Liver (tissue), 9 donors: ENCODE data around the gene SDC1. TPM values are rescaled to one million over a fixed set of nuclear protein-coding genes. Genes with fewer than 3 reads are reported as not detected.

Experiments
- DNase-seq: peaks from one replicate; pipeline ENCODE4 v3.0.0-alpha.2; 2017; ENCODE audit warnings: low spot score
- H3K27ac ChIP-seq, 2 donors: one replicate each; pipeline ENCODE4 v1.7.0; 2013; ENCODE audit warnings: inconsistent platforms in 2 of 2, low read length in 2 of 2, control low read depth in 1 of 2, low read depth in 1 of 2, mild to moderate bottlenecking in 1 of 2
- H3K27me3 ChIP-seq, 4 donors: one replicate each; pipeline versions ENCODE4 v1.6.1 to v1.7.0; 2013; ENCODE audit warnings: low read length in 3 of 4, inconsistent platforms in 1 of 4, mild to moderate bottlenecking in 1 of 4, moderate library complexity in 1 of 4; ENCODE audit not compliant: control insufficient read depth in 4 of 4, insufficient read depth in 4 of 4
- H3K36me3 ChIP-seq, 4 donors: one replicate each; pipeline versions ENCODE4 v1.6.1 to v1.7.0; 2013; ENCODE audit warnings: low read length in 3 of 4, mild to moderate bottlenecking in 3 of 4, low read depth in 1 of 4, moderate library complexity in 1 of 4; ENCODE audit not compliant: control insufficient read depth in 4 of 4, insufficient read depth in 3 of 4
- H3K4me1 ChIP-seq, 4 donors: one replicate each; pipeline versions ENCODE4 v1.6.1 to v1.7.0; 2013; ENCODE audit warnings: low read length in 3 of 4, mild to moderate bottlenecking in 3 of 4, moderate library complexity in 1 of 4; ENCODE audit not compliant: control insufficient read depth in 4 of 4, insufficient read depth in 4 of 4
- H3K4me3 ChIP-seq, 3 donors: one replicate each; pipeline versions ENCODE4 v1.6.1 to v1.7.0; 2013; ENCODE audit warnings: low read length in 3 of 3, control low read depth in 1 of 3, low read depth in 1 of 3, mild to moderate bottlenecking in 1 of 3
- H3K9ac ChIP-seq, 2 donors: one replicate each; pipeline ENCODE4 v1.7.0; 2013; ENCODE audit warnings: low read length in 2 of 2, mild to moderate bottlenecking in 2 of 2, moderate library complexity in 2 of 2, control low read depth in 1 of 2, low read depth in 1 of 2
- H3K9me3 ChIP-seq, 4 donors: one replicate each; pipeline versions ENCODE4 v1.6.1 to v1.7.0; 2013; ENCODE audit warnings: low read length in 3 of 4; ENCODE audit not compliant: control insufficient read depth in 4 of 4
- ATF3 ChIP-seq: IDR thresholded peaks from 2 replicates; pipeline ENCODE4 v1.6.1; 2016; ENCODE audit warnings: antibody characterized with exemption
- CTCF ChIP-seq: fragments of 150-350 bp; IDR thresholded peaks from 2 replicates; pipeline ENCODE4 v1.5.1; 2017; ENCODE audit warnings: improper control_type of control experiment, low read depth, low read length; ENCODE audit not compliant: missing input control
- EGR1 ChIP-seq, 2 donors: IDR thresholded peaks; 2 replicates each; pipeline ENCODE4 v1.6.1; 2016 to 2018; ENCODE audit warnings: antibody characterized with exemption in 2 of 2, low read depth in 2 of 2
- FOXA1 ChIP-seq: IDR thresholded peaks from 2 replicates; pipeline ENCODE4 v1.6.1; 2016; ENCODE audit warnings: antibody characterized with exemption
- FOXA2 ChIP-seq: IDR thresholded peaks from 2 replicates; pipeline ENCODE4 v1.6.1; 2016; ENCODE audit warnings: antibody characterized with exemption
- GABPA ChIP-seq, 2 donors: IDR thresholded peaks in 1 of 2; conservative IDR thresholded peaks in 1 of 2; 2 replicates each; pipeline ENCODE4 v1.6.1; 2016; ENCODE audit warnings: antibody characterized with exemption in 2 of 2, mild to moderate bottlenecking in 1 of 2, moderate library complexity in 1 of 2
- HNF4A ChIP-seq, 2 donors: conservative IDR thresholded peaks; 2 replicates each; pipeline ENCODE4 v1.6.1; 2016; ENCODE audit warnings: antibody characterized with exemption in 2 of 2, mild to moderate bottlenecking in 2 of 2
- HNF4G ChIP-seq: IDR thresholded peaks from 2 replicates; pipeline ENCODE4 v1.6.1; 2016; ENCODE audit warnings: antibody characterized with exemption
- JUND ChIP-seq, 2 donors: IDR thresholded peaks; 2 replicates each; pipeline ENCODE4 v1.6.1; 2016; ENCODE audit warnings: antibody characterized with exemption in 2 of 2
- MAX ChIP-seq: IDR thresholded peaks from 2 replicates; pipeline ENCODE4 v1.6.1; 2016; ENCODE audit warnings: antibody characterized with exemption
- NR2F2 ChIP-seq: IDR thresholded peaks from 2 replicates; pipeline ENCODE4 v1.6.1; 2016; ENCODE audit warnings: antibody characterized with exemption
- RAD21 ChIP-seq, 2 donors: IDR thresholded peaks; 2 replicates each; pipeline ENCODE4 v1.6.1; 2016; ENCODE audit warnings: antibody characterized with exemption in 2 of 2, mild to moderate bottlenecking in 2 of 2
- RXRA ChIP-seq, 2 donors: IDR thresholded peaks; 2 replicates each; pipeline ENCODE4 v1.6.1; 2017 to 2018; ENCODE audit warnings: antibody characterized with exemption in 2 of 2, mild to moderate bottlenecking in 1 of 2
- SP1 ChIP-seq: IDR thresholded peaks from 2 replicates; pipeline ENCODE4 v1.6.1; 2018; ENCODE audit warnings: antibody characterized with exemption, mild to moderate bottlenecking
- TAF1 ChIP-seq: conservative IDR thresholded peaks from 2 replicates; pipeline ENCODE4 v1.6.1; 2016; ENCODE audit warnings: antibody characterized with exemption, mild to moderate bottlenecking
- YY1 ChIP-seq: IDR thresholded peaks from 2 replicates; pipeline ENCODE4 v1.6.1; 2016; ENCODE audit warnings: antibody characterized with exemption, mild to moderate bottlenecking
- WGBS: extraction: QIAGEN DNeasy Blood & Tissue Kit; methylation state at CpG from one replicate; pipeline ENCODE4 v1.1.7; 2013; 5-methylcytosine and 5-hydroxymethylcytosine counted together
- polyA plus RNA-seq, 2 donors: library from polyadenylated mRNA; stranded (reverse) in 1 of 2; unstranded in 1 of 2; fragments of 200-250 nt in 1 of 2; fragments of >200 nt in 1 of 2; fragmentation: Nextera tagmentation in 1 of 2; extraction: Ambion mirVana in 1 of 2; gene quantifications; one replicate each; pipeline versions ENCODE4 v1.2.1 to v1.2.3, GENCODE V29; 2013 to 2015
- total RNA-seq, 2 donors: library from RNA; depleted of rRNA; stranded (reverse); fragments of >200 nt; gene quantifications; one replicate each; pipeline ENCODE4 v1.2.3, GENCODE V29; 2014
- TF ChIP-seq, protein P1 (sequence below): IDR thresholded peaks from 2 replicates; pipeline ENCODE4 v1.6.1; 2016; ENCODE audit warnings: antibody characterized with exemption, mild to moderate bottlenecking
- TF ChIP-seq, protein P2 (sequence below): IDR thresholded peaks from 2 replicates; pipeline ENCODE4 v1.6.1; 2016; ENCODE audit warnings: antibody characterized with exemption
- donor health status: healthy.
- donor health status: healthy.
- donor health status: healthy.
- donor health status: healthy.
- donor health status: healthy.

SDC1 gene
- total and polyA plus RNA-seq, 4 donors = 99.6 to 363 (median 196) TPM

DNA sequence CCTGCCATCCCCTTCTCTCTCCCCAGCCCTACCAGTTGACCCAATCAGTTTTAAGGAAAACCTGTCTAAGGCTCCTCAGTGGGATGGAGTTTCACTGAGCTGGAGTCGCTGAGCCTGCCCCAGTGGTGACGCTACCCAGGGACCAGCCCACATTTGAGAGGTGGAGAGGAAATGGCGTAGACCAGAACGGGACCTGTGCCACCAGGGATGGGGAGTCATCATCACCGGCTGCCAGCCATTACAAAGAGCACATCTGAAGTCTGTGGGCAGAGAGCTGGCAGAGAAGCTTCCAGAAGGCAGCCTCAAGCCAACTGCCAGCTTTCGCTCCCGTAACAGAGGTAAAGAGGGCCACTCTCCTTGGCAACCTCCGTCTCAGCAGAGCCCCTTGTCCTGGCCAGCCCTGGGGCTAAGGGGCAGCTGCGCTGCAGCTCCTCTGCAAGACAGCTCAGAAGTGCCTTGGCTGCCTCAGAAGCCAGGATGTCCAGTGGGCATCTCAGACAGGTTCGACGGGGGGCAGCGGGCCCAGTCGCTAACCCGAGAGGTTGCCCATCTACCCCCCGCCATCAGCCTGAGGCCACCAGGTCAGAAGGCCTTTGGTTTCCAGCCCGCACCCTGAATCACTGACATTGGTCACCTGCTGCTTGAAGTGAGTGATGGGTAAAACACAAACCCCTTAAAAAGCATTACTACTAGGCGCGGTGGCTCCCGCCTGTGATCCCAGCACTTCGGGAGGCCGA is 15.4 kb downstream of the SDC1 start:
- peak overlapping the region; percentile 94 to 98 for H3K27ac ChIP-seq
- TF ChIP-seq FOXA1 (no peak), CTCF (no peak), EGR1 (IDR thresholded peaks at IDR 0.05; ENCODE audit: low read depth in 2 of 2) (no peak), FOXA2 (no peak), MAX (no peak), RXRA (IDR thresholded peaks at IDR 0.05) (peak in 1 of 2 donors; percentile 63), TAF1 (peak; percentile 26), GABPA (IDR thresholded peaks at IDR 0.05 in 1 of 2, conservative IDR thresholded peaks at IDR 0.05 in 1 of 2) (peak in 1 of 2 donors; percentile 8), JUND (IDR thresholded peaks at IDR 0.05) (peak in 1 of 2 donors; percentile 18), HNF4G (no peak), NR2F2 (no peak), ATF3 (no peak), HNF4A (conservative IDR thresholded peaks at IDR 0.05) (peak in 1 of 2 donors; percentile 39), RAD21 (IDR thresholded peaks at IDR 0.05) (peak; percentile 6 to 49), YY1 (peak; percentile 97), SP1 (peak; percentile 19)
- TF ChIP-seq, protein P1, sequence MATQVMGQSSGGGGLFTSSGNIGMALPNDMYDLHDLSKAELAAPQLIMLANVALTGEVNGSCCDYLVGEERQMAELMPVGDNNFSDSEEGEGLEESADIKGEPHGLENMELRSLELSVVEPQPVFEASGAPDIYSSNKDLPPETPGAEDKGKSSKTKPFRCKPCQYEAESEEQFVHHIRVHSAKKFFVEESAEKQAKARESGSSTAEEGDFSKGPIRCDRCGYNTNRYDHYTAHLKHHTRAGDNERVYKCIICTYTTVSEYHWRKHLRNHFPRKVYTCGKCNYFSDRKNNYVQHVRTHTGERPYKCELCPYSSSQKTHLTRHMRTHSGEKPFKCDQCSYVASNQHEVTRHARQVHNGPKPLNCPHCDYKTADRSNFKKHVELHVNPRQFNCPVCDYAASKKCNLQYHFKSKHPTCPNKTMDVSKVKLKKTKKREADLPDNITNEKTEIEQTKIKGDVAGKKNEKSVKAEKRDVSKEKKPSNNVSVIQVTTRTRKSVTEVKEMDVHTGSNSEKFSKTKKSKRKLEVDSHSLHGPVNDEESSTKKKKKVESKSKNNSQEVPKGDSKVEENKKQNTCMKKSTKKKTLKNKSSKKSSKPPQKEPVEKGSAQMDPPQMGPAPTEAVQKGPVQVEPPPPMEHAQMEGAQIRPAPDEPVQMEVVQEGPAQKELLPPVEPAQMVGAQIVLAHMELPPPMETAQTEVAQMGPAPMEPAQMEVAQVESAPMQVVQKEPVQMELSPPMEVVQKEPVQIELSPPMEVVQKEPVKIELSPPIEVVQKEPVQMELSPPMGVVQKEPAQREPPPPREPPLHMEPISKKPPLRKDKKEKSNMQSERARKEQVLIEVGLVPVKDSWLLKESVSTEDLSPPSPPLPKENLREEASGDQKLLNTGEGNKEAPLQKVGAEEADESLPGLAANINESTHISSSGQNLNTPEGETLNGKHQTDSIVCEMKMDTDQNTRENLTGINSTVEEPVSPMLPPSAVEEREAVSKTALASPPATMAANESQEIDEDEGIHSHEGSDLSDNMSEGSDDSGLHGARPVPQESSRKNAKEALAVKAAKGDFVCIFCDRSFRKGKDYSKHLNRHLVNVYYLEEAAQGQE = peak; percentile 54
- TF ChIP-seq, protein P2, sequence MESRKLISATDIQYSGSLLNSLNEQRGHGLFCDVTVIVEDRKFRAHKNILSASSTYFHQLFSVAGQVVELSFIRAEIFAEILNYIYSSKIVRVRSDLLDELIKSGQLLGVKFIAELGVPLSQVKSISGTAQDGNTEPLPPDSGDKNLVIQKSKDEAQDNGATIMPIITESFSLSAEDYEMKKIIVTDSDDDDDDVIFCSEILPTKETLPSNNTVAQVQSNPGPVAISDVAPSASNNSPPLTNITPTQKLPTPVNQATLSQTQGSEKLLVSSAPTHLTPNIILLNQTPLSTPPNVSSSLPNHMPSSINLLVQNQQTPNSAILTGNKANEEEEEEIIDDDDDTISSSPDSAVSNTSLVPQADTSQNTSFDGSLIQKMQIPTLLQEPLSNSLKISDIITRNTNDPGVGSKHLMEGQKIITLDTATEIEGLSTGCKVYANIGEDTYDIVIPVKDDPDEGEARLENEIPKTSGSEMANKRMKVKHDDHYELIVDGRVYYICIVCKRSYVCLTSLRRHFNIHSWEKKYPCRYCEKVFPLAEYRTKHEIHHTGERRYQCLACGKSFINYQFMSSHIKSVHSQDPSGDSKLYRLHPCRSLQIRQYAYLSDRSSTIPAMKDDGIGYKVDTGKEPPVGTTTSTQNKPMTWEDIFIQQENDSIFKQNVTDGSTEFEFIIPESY = no peak
- WGBS = 49% methylated on average over 21 of the region's 21 CpGs
- H3K36me3 ChIP-seq = no peaks in the 10 kb centered on the region
- no peak for DNase-seq
- peak overlapping the region in 2 of 3 donors; percentile 28 to 38 for H3K4me3 ChIP-seq
- H3K4me1 ChIP-seq = peaks cover 26 to 95% (median 66%) of the 10 kb centered on the region in 4 donors
- no peaks in the 10 kb centered on the region for H3K9me3 ChIP-seq
- no peaks in the 10 kb centered on the region for H3K27me3 ChIP-seq
- H3K9ac ChIP-seq = peak overlapping the region; percentile 69 to 84
